Transverse colon (tissue), 3 donors: Measurements from ENCODE around the gene ASB11.

Source experiments
- EP300 ChIP-seq: sonication (generic); formaldehyde crosslinking; IDR thresholded peaks from one replicate; pipeline ENCODE4 v1.6.1; 2017; ENCODE audit warnings: antibody characterized with exemption, low read depth
- TF ChIP-seq, protein P1 (sequence below), 5 experiments: fragments of 200-600 bp in 3 of 5; fragments of 450-650 bp in 2 of 5; sonication (generic) in 3 of 5; IDR thresholded peaks; 1 replicate in 2 of 5; 2 replicates in 3 of 5; pipeline ENCODE4 v1.5.1; 2016 to 2017; ENCODE audit warnings: antibody characterized with exemption in 5 of 5, inconsistent platforms in 3 of 5, mild to moderate bottlenecking in 2 of 5, moderate library complexity in 1 of 5

DNA sequence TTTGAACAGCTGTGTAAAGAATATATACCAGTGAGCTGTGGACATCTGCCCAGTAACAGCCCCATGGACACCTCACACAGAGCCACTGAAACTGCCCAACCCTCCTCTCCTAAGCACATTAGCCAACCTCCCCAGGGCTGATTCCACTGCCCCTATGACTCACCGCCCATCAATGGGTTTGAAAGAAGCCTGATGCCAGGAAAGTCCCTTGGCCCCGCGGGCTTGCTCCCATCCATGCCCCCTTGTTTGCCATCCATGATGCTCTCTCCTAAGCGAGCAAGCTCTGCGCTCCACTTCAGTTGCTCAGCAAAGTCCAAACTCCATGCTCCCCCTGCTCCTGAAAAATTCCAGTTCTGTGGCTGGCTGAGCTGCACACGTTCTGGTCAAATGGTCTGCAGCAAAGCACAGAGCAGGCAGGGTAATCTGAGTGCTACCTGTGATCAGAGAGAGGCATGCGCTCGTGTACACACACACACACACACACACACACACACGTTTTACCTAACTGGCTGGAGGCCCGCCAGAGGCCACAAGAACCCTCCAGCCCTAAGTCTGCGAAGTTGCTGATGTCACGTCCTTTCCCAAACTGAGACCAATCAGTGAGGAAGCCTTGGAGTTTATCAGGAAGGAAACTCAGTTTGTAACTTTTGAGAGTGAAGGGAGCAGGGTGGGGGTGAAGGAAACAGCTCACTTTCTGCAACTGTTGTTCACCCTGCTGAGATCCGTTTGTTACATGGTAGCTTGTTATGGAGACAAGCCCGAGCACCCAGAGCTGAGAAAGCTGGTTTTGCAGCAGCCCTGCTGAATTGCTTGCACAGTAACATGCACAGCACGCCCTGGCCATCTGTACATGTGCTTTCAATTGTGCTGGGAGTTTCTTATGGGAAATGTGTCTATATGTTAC lies 45.6 kb downstream of the ASB11 start, which contains the start of gene ASB9:
- TF ChIP-seq EP300, result no peak
- TF ChIP-seq, protein P1, sequence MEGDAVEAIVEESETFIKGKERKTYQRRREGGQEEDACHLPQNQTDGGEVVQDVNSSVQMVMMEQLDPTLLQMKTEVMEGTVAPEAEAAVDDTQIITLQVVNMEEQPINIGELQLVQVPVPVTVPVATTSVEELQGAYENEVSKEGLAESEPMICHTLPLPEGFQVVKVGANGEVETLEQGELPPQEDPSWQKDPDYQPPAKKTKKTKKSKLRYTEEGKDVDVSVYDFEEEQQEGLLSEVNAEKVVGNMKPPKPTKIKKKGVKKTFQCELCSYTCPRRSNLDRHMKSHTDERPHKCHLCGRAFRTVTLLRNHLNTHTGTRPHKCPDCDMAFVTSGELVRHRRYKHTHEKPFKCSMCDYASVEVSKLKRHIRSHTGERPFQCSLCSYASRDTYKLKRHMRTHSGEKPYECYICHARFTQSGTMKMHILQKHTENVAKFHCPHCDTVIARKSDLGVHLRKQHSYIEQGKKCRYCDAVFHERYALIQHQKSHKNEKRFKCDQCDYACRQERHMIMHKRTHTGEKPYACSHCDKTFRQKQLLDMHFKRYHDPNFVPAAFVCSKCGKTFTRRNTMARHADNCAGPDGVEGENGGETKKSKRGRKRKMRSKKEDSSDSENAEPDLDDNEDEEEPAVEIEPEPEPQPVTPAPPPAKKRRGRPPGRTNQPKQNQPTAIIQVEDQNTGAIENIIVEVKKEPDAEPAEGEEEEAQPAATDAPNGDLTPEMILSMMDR (IDR thresholded peaks at IDR 0.05), result no peak
